ENCODE results near the gene UCK2. TPM values are rescaled to one million over a fixed set of nuclear protein-coding genes. Genes with fewer than 3 reads are reported as not detected.

The UCK2 gene
- total and polyA plus RNA-seq, 2 donors (not counting 3 experiments of a cell fraction or from before 2014, with no cell fraction given) = 62.3 to 74.7 TPM

GRCh38 chr1:165849353-165850133 is 22.1 kb downstream of the UCK2 start:
- no peak for FAIRE-seq
- H2AFZ ChIP-seq (ENCODE audit: low read depth, low read length) = no peak overlapping the region
- no peak overlapping the region for H3K4me2 ChIP-seq (ENCODE audit: insufficient read depth, low read length)
- intact Hi-C loops (cut with micrococcal nuclease) = no loop called here
- H3K9ac ChIP-seq (replicated peaks; ENCODE audit: extremely low read depth, insufficient read depth, low read length) = no peak overlapping the region
- H3K27me3 ChIP-seq (ENCODE audit: control insufficient read depth in 2 of 2, insufficient read depth in 2 of 2, low read length in 2 of 2) = no peaks in the 10 kb centered on the region
- ChIA-PET POLR2A (no interaction called here), CTCF (interaction anchor here (1.3 to 1.5 kb wide), 2 partner anchors 10 to 12 kb away, joined by 3 read pairs; no protein-coding TSS in a partner anchor)
- H3K4me3 ChIP-seq (replicated peaks in 1 of 3; ENCODE audit: insufficient read depth in 1 of 3, low read depth in 1 of 3, low read length in 3 of 3) = no peak overlapping the region
- no peak for TF ChIP-seq FOS (IDR thresholded peaks at IDR 0.05; ENCODE audit: borderline replicate concordance, insufficient read depth, low read length)
- no peak for TF ChIP-seq POLR2AphosphoS5 (IDR thresholded peaks at IDR 0.05; ENCODE audit: insufficient read depth, low read depth, low read length)
- no peak for TF ChIP-seq MAX (IDR thresholded peaks at IDR 0.05; ENCODE audit: insufficient read depth, insufficient read length)
- no peak for TF ChIP-seq EZH2 (IDR thresholded peaks at IDR 0.05; ENCODE audit: borderline replicate concordance, low read depth, low read length, severe bottlenecking)
- TF ChIP-seq JUN (IDR thresholded peaks at IDR 0.05; ENCODE audit: borderline replicate concordance, insufficient read depth, insufficient read length, low read depth) = no peak
- no peak for TF ChIP-seq POLR2A (IDR thresholded peaks at IDR 0.05; ENCODE audit: low read depth, low read length)
- no peak for DNase-seq (ENCODE audit: low read depth, low spot score)
- no peaks in the 10 kb centered on the region for H3K9me1 ChIP-seq (replicated peaks; ENCODE audit: control insufficient read depth, extremely low read depth, insufficient read depth, low read length)
- no peaks in the 10 kb centered on the region for H3K36me3 ChIP-seq (ENCODE audit: control insufficient read depth in 2 of 2, extremely low read depth in 1 of 2, insufficient read depth in 2 of 2, low read length in 2 of 2)
- H3K79me2 ChIP-seq (ENCODE audit: control insufficient read depth, insufficient read depth, low read length) = peaks cover 96% of the 10 kb centered on the region
- dilution Hi-C loops (cut with MboI; ENCODE audit: extremely low pct_ligation_motif_present, low sequenced_read_pairs) = no loop called here
- no peak overlapping the region for H3K27ac ChIP-seq (ENCODE audit: insufficient read depth, low read depth, low read length)
- H4K20me1 ChIP-seq (replicated peaks; ENCODE audit: control insufficient read depth, extremely low read depth, insufficient read depth, low read length) = peaks cover 7% of the 10 kb centered on the region
- H3K4me1 ChIP-seq (ENCODE audit: control insufficient read depth, extremely low read depth, insufficient read depth, low read length) = no peaks in the 10 kb centered on the region
- no TSS peak for BruUV-seq (replicated peaks)
- H3K9me3 ChIP-seq (replicated peaks; ENCODE audit: control insufficient read depth, insufficient read depth, low read length) = no peaks in the 10 kb centered on the region
